GM12801 (cell line): ENCODE results near the gene CDKAL1.

Source experiments
- CTCF ChIP-seq: IDR thresholded peaks from one replicate; pipeline ENCODE4 v1.5.1; 2011; ENCODE audit warnings: control low read depth; ENCODE audit not compliant: insufficient read length; ENCODE audit errors: extremely low read depth

CDKAL1 gene

DNA sequence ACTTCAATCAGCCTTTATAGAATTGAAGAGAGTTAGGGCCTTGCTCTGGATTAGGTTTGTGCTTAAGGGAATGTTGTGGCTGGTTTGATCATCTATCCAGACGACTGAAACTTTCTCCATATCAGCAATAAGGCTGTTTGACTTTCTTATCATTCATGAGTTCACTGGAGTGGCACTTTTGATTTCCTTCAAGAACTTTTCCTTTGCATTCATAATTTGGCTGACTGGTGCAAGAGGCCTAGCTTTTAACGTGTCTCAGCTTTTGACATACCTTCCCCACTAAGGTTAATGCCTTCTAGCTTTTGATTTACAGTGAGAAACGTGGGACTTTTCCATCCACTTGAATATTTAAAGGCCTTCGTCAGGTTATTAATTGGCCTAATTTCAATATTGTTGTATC, 461.8 kb downstream of the CDKAL1 start:
- no peak for TF ChIP-seq CTCF

DNA sequence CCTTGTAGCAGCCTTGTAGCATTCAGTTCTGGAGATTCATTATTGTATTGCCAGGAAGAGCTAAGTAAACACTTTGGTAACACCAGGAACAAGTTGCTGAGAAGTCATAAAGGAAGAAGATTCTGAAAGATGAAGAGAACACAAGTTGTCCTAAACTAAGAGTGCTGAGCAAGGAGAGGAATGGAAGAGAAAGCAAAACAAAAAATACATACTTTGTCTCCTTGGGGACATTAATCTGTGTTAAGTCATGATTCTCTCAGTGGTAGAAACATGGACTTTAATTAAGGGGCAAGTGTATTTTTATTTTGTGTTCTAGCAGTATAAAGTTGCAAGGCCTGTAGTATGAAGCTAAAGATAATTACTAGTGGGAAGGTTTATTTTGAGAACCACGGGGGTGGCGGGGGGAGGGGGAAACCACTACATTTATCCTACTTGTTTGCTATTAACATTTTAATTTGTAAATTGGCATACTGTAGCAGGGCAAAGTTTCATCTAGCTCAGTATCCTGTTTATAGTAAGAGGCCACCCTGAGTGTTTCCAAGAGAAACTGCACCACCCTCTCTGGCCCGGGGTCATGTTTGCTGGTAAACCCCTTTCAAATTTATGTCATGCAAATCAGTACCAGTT, 463.0 kb downstream of the CDKAL1 start:
- TF ChIP-seq CTCF, result no peak

DNA sequence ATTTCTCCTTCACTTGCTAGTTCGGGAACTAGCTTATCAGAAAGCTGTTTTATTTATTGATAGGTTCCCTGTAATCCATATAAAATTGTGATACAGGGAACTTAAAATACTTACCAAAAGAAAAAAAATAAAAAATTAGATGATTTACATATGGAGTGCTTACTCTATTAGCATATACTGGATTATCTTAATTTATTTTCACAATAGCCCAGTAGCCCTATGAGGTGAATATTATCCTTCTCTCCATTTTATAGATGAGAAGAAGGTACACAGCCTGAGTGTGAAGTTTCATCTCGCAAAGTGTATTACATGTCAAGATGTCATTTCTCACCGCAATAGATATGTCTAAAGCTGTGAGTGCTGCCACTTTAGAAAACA, 463.5 kb downstream of the CDKAL1 start:
- no peak for TF ChIP-seq CTCF

DNA sequence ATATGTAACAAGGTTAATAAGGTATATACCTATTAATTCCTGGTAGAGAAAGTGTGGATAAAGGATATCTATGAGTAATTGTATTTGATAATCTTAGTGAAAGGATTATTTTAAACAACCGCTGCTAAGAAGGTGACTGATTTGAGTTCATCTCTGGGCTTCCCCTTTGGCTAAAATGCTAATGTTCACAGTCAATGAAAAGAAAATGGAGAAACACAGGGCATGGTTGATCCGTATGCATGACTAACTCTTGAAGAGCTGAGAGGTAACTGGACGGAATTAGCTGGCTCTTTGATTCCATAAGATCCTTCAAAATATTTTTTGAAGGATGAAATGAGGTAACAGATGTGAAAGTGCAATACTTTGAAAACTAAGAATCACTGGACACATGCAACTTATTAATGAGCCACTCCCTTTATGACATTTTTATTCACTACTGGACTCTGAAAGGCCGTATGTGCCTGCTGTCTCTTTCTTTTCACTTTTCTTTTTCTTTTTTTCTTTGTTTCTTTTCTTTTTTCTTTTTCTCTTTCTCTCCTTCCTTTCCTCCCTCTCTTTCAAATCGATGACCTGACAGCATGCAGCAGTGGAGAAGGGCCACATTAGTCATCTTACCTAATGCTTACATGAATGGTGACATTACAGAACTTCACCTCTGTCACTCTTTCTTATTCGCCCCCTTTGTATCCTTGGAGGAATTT, 464.6 kb downstream of the CDKAL1 start:
- TF ChIP-seq CTCF, result no peak

DNA sequence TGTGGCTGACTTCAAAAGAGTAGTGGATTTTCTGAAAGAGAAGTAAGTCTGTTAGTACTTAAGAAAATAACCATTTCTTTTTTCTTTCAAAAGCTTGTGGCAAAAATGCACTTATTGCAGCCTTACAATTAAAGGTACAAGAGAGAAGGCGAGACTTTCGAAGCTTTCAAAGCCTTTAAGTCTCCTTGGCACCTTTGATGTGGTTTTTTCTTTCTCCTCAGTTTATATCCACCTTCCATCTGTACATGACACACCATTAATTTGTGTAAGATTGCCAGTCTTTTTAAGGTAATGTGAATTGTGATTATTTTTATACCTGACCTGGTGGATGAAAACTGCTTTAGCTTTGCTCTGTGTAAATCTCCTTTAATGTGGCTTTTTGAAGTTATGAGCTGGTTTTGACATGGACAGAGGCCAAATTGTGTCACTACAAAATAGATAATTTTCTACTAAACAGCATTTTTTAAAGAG, 466.1 kb downstream of the CDKAL1 start:
- no peak for TF ChIP-seq CTCF

DNA sequence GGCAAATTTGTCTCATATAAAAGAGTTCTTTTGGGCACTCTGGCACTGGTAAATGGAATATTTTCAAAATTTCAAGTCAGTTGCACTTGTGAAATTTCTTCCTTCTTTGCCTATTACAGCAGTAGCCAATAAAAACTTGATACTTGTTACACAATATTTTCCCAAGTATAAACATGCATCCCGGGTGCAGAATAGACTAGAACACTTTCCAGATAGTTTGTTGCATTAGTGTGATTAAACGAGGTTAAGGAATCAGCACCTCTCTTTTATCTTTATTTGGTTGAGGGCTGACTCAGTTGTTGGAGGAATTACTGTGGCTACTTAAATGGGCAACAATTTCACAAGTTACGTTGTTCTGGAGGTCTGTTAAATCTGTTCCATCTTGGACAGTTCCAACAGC, 467.5 kb downstream of the CDKAL1 start:
- no peak for TF ChIP-seq CTCF

GRCh38 chr6:21003780-21004541, 469.7 kb downstream of the CDKAL1 start:
- TF ChIP-seq CTCF, result no peak
